ENCODE measurements around the gene ZNF770.
"Not testable (repeated sequence)": the region's sequence is repeated elsewhere in the genome, so short reads cannot be mapped to it uniquely, and the experiment has no call there.

Gene ZNF770

GRCh38 chr15:34976073-34976472, 12.0 kb downstream of the ZNF770 start:
- DNase-seq = no peak

- DNase-seq = no peak
Observed at GRCh38 chr15:34973512-34973911, 14.6 kb downstream of the ZNF770 start.

- DNase-seq = not testable (repeated sequence)
Observed at GRCh38 chr15:34970098-34970643, 17.9 kb downstream of the ZNF770 start.

- peak; percentile 98 for DNase-seq
Observed at GRCh38 chr15:34969340-34970097, 18.6 kb downstream of the ZNF770 start, which contains the start of gene AQR. TSS of gene AQR (minus strand) at chr15:34969742. CDS start at chr15:34969613, 129 bp downstream.

- no peak for DNase-seq
Observed at GRCh38 chr15:34964277-34964676, 23.8 kb downstream of the ZNF770 start.

GRCh38 chr15:34953851-34954250, 34.2 kb downstream of the ZNF770 start:
- no peak for DNase-seq

- no peak for DNase-seq
Observed at GRCh38 chr15:34952481-34952880, 35.6 kb downstream of the ZNF770 start.

- DNase-seq = no peak
Observed at GRCh38 chr15:34951993-34952392, 36.1 kb downstream of the ZNF770 start.

GRCh38 chr15:34944936-34945335, 43.2 kb downstream of the ZNF770 start:
- DNase-seq = no peak

GRCh38 chr15:34943711-34944110, 44.4 kb downstream of the ZNF770 start:
- no peak for DNase-seq

- DNase-seq = not testable (repeated sequence)
Observed at GRCh38 chr15:34943264-34943663, 44.8 kb downstream of the ZNF770 start.

GRCh38 chr15:34942363-34942762, 45.7 kb downstream of the ZNF770 start:
- DNase-seq = peak; percentile 36

- DNase-seq = no peak
Observed at GRCh38 chr15:34941831-34942230, 46.3 kb downstream of the ZNF770 start.

GRCh38 chr15:34941185-34941698, 46.8 kb downstream of the ZNF770 start:
- DNase-seq = no peak

- DNase-seq = peak; percentile 50
Observed at GRCh38 chr15:34933432-34933975, 54.6 kb downstream of the ZNF770 start.

- not testable (repeated sequence) for DNase-seq
Observed at GRCh38 chr15:34928349-34928748, 59.7 kb downstream of the ZNF770 start.
